AG09319 (cell line): ENCODE data around the gene CRY2.
"Not testable (repeated sequence)": the region's sequence is repeated elsewhere in the genome, so short reads cannot be mapped to it uniquely, and the experiment has no call there.

Experiments used
- DNase-seq: peaks from one replicate; pipeline ENCODE4 v3.0.0-alpha.2; 2010; ENCODE audit warnings: low read depth; ENCODE audit errors: extremely low read depth
- TF ChIP-seq, protein P1 (sequence below): IDR thresholded peaks from 2 replicates; pipeline ENCODE4 v1.5.1; 2011; ENCODE audit warnings: low read depth, mild to moderate bottlenecking, inconsistent platforms, low read length, moderate library complexity

Gene CRY2

DNA sequence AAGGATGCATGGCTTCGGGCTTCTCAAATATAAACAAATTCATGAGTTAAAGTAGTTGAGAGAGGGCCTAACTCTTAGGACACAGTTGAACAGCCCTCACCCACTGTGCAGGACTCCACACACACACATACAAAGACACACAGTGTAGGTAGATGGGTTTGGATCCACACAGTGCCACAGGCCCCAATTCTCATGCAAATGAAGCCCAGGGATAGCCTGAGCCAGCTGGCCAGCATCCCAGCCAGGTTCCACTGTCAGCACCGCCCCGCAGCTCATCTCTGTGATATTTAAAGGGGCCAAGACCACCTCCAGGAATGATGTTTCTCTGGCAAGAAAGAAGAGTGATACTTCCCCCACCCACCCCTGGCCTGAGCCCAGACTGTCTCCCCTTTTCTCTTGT, 30.7 kb upstream of the CRY2 start:
- TF ChIP-seq, protein P1, sequence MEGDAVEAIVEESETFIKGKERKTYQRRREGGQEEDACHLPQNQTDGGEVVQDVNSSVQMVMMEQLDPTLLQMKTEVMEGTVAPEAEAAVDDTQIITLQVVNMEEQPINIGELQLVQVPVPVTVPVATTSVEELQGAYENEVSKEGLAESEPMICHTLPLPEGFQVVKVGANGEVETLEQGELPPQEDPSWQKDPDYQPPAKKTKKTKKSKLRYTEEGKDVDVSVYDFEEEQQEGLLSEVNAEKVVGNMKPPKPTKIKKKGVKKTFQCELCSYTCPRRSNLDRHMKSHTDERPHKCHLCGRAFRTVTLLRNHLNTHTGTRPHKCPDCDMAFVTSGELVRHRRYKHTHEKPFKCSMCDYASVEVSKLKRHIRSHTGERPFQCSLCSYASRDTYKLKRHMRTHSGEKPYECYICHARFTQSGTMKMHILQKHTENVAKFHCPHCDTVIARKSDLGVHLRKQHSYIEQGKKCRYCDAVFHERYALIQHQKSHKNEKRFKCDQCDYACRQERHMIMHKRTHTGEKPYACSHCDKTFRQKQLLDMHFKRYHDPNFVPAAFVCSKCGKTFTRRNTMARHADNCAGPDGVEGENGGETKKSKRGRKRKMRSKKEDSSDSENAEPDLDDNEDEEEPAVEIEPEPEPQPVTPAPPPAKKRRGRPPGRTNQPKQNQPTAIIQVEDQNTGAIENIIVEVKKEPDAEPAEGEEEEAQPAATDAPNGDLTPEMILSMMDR, result no peak
- DNase-seq, result no peak

- no peak for DNase-seq
- TF ChIP-seq, protein P1, result no peak
Observed at GRCh38 chr11:45817191-45817590, 30.1 kb upstream of the CRY2 start.

- DNase-seq, result no peak
- TF ChIP-seq, protein P1, result no peak
Observed at GRCh38 chr11:45818961-45819605, 28.2 kb upstream of the CRY2 start.

- DNase-seq, result no peak
- TF ChIP-seq, protein P1, result no peak
Observed at GRCh38 chr11:45820211-45820857, 26.9 kb upstream of the CRY2 start.

- DNase-seq, result not testable (repeated sequence)
Observed at GRCh38 chr11:45826492-45826891, 20.8 kb upstream of the CRY2 start.

DNA sequence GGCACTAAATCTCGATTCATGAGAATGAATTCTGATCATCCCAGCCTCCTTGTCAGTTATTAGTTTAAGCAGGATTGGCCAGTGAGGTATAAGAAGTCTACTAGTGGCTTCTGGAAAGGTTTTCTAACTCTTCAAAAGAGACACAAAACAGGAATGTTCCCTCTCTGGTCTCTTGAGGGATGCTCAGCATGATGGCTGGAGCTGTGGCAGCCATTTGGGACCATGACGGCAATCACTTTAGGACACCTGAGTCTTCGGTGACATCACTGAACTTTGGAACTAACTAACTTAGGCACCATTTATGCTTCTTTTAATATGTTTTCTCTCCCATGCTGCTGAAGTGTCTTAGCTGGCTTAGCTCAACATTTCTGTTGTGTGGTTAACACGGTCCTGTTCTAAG, 20.2 kb upstream of the CRY2 start:
- TF ChIP-seq, protein P1, result no peak
- DNase-seq, result no peak

DNA sequence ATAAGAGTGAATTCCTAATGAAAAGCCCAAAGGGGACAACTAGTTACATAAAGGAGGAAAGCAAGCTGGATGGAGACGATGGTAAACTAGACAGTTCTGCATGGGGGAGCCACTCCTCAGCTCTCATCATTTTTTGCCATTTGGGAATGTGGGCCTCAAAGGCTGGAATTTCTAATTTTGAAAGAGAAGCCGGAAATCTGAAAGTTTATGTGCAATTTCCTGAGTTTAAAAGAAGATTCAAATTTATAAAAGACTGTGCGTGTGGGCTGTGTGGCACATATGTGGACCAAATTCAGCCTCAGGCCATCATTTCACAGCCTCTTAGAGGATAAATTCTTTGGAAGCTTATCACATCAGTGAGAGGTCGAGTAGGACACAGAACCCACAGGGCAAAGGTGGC, 18.3 kb upstream of the CRY2 start:
- TF ChIP-seq, protein P1, result no peak
- DNase-seq, result no peak

- TF ChIP-seq, protein P1, result no peak
- DNase-seq, result no peak
Observed at GRCh38 chr11:45830596-45830995, 16.7 kb upstream of the CRY2 start.
